Urothelium cell line (cell line): Measurements from ENCODE around the gene PAXIP1.

Experiments
- DNase-seq: peaks from one replicate; pipeline ENCODE4 v3.0.0; 2011; ENCODE audit warnings: low spot score, mixed read lengths
- FAIRE-seq: peaks from 2 replicates; lab custom pipeline; 2011; peaks lifted over from hg19 to GRCh38; lab: Jason Lieb, UNC

The PAXIP1 gene

DNA sequence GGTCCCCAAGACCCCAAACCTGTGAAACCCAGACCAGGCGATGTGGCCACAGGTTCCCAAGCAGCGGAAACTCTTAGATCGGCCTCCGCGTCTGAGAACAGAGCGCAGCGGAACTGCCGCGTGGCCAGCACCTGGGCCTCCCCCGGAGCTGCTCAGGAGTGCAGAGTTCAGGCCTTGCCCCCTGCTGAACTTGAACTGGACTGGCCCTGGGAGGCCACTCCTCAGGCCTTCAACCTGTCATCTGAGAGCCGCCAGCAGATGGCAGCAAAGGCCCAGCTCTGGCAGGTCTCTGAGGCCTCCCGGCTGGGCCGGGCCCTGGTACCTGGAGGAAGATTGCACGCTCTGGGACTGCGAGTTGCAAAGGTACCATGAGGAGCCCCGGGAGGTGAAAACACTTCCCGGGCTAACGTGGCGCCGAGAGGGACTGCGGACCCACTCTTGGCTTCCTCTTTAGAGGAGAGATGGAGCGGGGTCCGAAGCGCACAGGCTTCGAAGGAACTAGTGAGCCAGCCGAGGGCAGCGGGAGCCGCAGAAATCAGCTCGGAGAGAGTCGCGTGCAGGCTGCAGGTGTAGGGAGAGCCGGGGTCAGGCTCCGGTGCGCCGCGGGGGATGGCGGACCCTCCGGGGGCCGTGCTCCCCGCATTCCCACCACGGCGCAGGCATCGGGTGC, 89.2 kb downstream of the PAXIP1 start:
- no peak for FAIRE-seq
- DNase-seq = peak; percentile 54

DNA sequence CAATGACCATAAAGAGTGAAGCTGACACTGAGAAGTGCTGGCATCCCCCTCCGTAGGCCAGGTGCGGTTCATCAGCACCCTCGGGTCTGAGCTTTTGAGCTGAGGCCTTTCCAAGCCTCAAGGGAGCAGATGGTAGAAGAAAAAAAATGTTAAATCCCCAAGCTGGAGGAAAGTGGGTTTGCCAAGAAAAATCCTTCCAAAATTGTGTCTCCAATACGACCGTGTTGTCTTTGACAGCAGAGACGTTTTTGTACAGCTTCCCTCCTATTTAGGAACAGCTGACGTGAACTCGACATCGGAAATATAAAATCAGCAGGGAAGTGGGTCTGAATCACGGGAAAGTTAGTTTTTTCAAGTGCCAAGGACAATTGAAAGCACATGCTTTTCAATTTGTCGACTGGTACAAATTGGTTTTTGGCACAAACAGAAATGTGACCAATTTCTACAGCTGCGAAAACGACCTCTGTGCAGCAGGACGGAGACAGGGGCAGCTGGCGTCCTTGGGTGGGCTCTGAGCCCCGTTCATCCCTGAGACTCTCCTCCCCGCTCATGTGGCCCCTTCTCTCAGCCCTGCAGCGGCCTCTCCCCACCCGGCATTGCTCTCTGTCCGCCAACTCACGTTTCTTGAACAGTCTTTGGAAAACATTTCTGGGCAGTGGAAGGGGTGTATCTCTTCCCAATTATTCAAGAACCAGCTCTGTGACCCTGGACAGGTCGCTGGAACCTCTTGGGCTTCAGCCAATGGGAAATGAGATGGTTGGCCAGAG, 89.9 kb downstream of the PAXIP1 start:
- DNase-seq (no peak), FAIRE-seq (no peak)

DNA sequence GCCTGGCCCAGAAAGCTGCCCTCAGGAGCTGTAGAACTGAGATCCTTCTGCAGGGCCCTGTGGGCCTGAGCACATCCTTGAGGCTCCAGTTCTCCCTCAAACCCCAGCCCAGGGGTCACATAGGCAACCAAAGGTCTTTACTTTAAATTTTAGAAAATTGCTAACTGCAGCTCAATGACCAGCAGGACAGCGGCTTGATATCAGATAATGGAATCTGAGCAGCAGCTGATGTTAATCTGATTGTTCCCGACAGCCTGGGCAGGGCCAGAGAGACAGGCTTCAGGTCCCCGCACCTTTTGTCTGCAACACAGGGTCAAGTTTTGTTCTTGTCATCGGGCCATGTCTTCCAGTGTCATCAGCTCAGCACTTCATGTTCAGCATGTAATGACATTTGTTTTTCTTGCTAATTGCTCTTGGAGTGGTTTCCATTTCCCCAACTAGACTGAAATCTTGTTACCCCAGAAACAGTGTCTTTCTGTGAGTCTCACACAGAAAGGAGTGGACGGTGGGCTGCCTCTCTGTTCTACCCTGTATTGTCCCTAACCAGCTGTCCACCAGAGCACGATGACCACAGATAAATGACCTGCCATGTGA, 91.0 kb downstream of the PAXIP1 start:
- FAIRE-seq (no peak), DNase-seq (no peak)

DNA sequence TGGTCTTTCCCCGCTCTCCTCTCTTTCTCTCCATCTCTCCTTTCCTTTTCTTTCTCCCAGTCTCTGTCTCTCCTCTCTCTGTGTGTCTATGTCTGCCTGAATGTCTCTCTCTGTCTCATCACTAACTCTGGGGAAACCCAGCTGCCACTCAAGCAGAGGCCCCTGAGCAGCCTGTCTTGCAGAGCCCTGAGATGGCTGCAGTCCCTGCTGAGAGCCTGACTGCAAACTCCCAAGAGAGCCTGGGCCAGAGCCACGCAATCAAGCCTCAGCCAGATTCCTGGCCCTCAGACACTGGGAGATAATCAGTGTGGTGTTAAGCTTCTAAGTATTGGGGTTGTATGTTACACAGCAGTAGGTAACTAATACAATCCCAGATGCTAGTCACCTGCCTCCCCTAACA, 91.5 kb downstream of the PAXIP1 start:
- DNase-seq = no peak
- no peak for FAIRE-seq

DNA sequence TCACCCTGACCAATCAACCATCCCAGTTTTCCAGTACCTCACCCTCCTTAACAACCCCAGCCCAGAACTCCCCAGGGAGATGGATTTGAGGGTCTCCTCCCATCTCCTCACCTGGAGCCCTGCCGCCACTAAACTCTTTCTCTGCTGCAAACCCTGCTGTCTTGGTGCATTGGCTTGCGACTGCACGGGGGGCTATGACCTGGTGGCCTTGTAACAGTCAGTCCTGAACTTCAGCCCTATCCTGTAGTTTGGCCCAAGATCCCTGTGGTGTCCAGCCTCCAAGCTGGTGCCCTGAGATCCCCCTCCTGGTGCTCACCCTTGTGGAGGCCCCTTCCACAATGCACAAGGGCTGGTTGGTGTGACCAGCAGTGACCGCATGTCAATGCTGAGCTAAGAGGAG, 91.9 kb downstream of the PAXIP1 start:
- DNase-seq (no peak), FAIRE-seq (no peak)

DNA sequence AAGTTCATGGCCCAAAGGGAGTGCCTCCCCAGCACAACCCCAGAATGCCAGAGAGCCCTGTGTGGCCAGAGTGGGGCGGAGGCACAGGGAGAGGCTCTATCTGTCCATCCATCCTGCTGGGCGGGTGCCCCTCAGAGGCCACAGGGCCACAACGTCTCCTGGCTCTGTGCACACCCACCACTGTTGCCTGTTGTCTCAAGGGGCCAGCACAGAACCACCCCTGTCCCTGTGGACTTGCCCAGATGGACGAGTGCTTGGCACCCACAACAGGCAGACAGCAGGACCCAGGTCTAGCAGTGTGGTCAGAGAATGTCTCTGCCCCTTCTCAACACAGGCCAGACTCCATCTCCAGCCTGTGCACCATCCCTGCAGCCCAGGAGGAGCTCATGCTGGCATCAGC, 92.8 kb downstream of the PAXIP1 start:
- DNase-seq = no peak
- no peak for FAIRE-seq

DNA sequence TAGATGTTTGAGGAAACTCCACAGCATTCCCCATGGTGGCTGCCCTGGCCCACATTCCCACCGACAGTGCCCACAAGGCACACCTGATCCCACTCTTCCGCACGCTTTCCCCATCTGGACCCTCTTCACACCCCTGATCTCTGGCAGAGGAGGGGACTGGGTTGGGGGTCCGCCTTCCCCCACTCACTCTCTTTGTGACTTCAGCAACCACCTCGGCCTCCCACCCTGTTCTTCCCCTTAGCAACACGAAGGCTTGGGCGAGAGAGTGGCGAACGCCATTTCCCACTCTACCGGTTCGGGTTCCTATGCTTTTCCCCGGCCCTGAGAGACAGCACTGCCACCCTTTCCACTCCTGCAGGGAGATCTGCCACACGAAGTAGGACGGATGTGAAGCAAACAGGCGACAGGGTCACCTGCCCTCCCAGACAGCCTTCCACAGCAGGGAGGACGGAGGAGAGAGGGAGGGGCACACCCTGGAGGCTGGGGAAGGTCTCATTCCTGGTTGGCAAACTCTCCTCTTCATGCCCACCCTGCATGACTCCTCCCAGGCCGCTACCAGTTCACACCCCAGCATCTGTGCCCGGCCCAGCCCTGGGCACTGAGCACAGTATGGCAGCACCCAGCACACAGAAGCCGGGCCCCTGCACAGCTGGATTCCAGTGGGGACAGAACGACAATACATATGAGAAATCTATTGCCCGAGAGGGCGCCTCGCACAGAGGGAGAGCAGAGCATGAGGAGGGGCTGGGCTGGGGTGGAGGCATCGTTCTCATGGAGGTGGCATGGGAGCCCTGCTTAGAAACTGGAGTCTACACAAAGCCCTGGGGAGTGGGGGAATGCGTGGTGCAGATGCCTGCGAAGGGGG, 93.5 kb downstream of the PAXIP1 start:
- no peak for FAIRE-seq

DNA sequence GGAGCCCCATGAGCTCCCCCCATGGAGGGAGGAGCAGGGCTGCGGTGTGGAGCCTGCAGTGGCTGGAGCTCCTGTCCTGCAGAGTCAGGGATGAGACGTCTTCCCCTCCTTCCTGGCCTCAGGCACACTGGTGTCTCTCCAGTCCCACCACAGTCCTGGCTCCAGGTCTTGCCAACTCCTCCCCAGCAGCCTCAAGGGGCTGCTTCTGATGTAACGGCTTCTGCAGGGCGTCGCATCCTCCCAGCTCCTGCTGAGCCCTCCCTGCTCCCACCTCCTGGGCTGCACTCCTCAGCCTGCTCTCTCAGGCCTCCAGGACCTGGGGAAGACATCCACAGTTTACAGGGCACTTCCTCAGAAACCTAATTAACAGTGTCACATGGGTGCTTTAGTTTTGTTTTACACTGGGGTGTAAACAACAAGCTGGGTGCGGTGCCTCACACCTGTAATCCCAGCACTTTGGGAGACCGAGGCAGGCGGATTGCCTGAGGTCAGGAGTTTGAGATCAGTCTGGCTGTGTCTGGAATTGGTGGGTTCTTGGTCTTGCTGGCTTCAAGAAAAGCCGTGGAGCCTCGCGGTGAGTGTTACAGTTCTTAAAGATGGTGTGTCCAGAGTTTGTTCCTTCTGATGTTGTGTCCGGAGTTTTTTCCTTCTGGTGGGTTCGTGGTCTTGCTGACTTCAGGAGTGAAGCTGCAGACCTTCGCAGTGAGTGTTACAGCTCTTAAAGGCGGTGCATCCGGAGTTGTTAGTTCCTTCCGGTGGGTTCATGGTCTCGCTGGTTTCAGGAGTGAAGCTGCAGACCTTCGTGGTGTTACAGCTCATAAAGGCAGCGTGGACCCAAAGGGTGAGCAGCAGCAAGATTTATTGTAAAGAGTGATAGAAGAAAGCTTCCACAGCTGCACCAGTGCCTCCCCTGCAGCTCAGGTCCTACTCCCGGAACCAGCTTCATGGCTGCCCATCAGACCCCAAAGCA, 95.0 kb downstream of the PAXIP1 start:
- FAIRE-seq (no peak), DNase-seq (no peak)

More for the DNA sequence above, 93.5 kb downstream of the PAXIP1 start:
- DNase-seq = no peak

DNA sequence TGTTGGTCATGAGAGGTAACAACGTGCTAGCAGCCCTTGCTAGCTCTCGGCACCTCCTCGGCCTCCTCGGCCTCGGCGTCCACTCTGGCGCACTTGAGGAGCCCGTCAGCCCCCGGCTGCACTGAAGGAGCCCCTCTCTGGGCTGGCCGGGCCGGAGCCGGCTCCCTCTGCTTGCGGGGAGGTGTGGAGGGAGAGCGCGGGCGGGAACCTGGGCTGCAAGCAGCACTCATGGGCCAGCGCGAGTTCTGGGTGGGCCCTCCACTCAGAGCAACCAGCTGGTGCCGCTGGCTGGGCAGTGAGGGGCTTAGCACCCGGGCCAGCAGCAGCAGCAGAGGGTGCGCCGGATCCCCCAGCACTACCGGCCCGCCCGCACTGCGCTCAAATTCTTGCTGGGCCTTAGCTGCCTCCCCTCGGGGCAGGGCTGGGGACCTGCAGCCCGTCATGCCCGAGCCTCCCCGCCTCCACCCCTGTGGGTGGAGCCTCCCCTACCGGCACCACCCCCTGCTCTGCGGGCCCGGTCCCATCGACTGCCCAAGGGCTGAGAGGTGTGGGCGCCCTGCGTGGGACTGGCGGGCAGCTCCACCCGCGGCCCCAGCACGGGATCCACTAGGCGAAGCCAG, 96.1 kb downstream of the PAXIP1 start:
- DNase-seq (no peak), FAIRE-seq (no peak)

DNA sequence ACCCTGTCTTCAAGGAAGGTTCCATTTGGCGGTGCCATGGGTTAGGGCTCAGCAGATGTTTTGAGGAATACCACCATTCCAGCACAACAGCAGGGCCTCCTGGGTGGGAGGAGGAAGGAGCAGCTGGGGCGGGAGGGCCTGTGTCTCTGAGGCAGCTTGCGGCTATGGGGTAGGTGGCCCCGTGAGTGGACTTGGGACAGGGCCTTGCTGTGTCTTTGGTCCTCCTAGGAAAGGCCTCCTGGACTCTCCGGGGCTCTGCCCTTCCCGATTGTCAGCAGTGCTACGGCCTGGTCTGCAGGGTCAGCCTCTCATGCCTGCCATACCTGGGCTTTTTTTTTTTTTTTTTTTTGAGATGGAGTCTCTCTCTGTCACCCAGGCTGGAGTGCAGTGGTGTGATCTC, 96.7 kb downstream of the PAXIP1 start:
- DNase-seq = no peak
- no peak for FAIRE-seq

DNA sequence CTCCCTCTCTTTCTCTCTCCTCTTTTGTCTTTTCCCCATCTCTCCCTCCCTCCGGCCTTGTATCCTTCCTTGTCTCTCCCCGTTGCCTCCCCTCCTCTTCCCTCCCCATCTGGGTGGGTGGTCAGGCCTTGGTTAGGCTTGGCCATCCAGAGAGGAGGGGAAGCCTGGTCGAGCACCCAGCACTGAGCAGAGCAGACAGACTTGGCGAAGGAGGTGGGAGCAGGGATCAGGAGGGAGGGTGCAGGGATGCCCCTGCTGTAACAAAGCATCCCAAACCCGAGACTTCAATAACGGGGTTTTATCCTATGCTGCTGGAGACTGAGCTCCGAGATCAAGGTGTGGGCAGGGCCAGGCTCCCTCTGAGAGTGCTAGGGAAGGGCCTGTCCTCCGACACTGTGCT, 97.3 kb downstream of the PAXIP1 start:
- FAIRE-seq = no peak

GRCh38 chr7:154905146-154905545, 97.8 kb downstream of the PAXIP1 start:
- FAIRE-seq (no peak), DNase-seq (no peak)

More for the DNA sequence above, 97.3 kb downstream of the PAXIP1 start:
- no peak for DNase-seq

- FAIRE-seq = no peak
- no peak for DNase-seq
These were observed 99.7 kb downstream of the PAXIP1 start for GRCh38 chr7:154903083-154903731.

GRCh38 chr7:154902600-154903082, 100.3 kb downstream of the PAXIP1 start:
- FAIRE-seq = no peak
- no peak for DNase-seq

- FAIRE-seq = no peak
- DNase-seq = no peak
These were observed 103.1 kb downstream of the PAXIP1 start for GRCh38 chr7:154899862-154900261.

DNA sequence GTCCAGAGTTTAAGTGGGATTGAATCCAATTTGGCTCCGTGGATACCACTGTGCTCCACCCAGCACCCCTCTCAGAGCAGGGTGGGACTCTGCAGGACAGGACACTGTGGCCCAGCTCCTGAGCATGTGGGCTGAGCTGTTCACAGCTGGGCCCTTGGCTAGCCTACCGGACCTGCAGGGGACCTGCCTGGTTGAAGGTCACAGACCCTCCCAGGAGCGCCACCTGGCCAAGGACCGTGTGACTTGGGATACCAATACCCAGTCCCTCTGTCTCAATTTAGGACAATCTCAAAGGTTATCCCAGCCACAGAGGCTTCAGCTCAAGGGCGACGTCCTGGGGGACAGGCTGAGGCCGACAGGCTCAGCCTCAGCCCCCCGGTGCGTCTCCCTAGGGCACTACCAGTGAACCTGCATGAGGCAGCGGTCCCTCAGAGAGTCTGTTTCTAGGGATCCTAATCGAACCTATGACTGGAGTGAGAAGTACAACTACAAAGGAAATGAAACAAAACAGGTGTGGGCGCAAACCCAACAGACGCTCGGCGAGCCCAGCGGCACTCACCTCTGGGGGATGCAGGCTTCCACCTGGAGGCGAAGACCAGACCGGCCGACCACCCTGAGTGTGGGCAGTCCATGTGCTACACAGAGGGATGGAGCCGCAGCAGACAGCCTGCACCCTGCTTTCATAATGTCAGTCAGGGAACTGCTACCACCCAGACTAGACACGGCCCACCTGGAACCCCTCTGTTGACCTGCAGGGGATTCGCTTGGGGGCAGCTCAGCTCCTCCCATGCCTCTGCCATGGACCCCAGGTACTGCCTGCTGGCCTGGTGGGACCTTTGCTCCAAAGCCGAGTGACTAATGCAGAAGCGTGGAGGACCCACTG, 103.7 kb downstream of the PAXIP1 start:
- no peak for FAIRE-seq
- DNase-seq = no peak

DNA sequence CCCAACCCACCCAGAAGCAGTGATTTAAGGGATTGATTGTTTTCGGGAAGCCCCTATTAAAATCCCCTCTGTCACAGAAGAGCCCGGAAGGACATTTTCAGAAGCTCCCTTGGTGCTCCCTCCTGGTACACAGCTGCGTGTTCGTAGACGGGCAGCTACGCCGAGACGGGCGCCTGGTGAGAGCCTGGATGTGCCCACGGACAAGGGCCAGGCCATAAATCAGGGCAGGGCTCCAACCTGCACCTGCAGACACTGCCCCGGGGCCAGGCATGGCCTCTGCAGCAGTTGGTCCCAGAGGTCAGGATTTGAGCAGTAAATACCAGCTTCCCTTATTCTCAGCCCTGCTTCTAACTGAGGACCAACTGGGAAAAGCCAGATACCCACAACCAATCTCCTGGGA, 106.8 kb downstream of the PAXIP1 start:
- FAIRE-seq (no peak), DNase-seq (no peak)
